Measurements from ENCODE around the gene OR10H1. TPM values are rescaled to one million over a fixed set of nuclear protein-coding genes. Genes with fewer than 3 reads are reported as not detected.
A peak's percentile ranks its signal among the peaks of the same experiment; 100 is the strongest.
"Not testable (repeated sequence)": the region's sequence is repeated elsewhere in the genome, so short reads cannot be mapped to it uniquely, and the experiment has no call there.

The OR10H1 gene
- total RNA-seq, 2 experiments from 2014 or later: not detected

- H3K27me3 Mint-ChIP-seq: no peaks in the 10 kb centered on the region
- H3K27ac Mint-ChIP-seq: no peak overlapping the region
- H3K4me3 Mint-ChIP-seq: no peak overlapping the region
- DNase-seq: no peak
- CTCF ChIA-PET: no interaction called here
- H3K36me3 Mint-ChIP-seq: no peaks in the 10 kb centered on the region
- no peaks in the 10 kb centered on the region for H3K9me3 Mint-ChIP-seq
- POLR2A ChIA-PET: no interaction called here
- intact Hi-C loops (cut with micrococcal nuclease): loop anchor here (5.0 kb wide), 1 partner anchor 47 kb away; no protein-coding TSS in a partner anchor
- H3K4me1 Mint-ChIP-seq (ENCODE audit: low read depth): peaks cover 3% of the 10 kb centered on the region
Observed at GRCh38 chr19:15820646-15821045, 5.2 kb upstream of the OR10H1 start.

- no peak overlapping the region for H3K27ac Mint-ChIP-seq
- intact Hi-C loops (cut with micrococcal nuclease): no loop called here
Observed at GRCh38 chr19:15813916-15814315, 1.5 kb downstream of the OR10H1 start.

GRCh38 chr19:15812060-15812722 is 3.3 kb downstream of the OR10H1 start:
- ChIA-PET CTCF (no interaction called here), POLR2A (no interaction called here)
- peaks cover 6% of the 10 kb centered on the region for H3K4me1 Mint-ChIP-seq (ENCODE audit: low read depth)
- intact Hi-C loops (cut with micrococcal nuclease): no loop called here
- H3K27ac Mint-ChIP-seq: no peak overlapping the region
- DNase-seq: peak; percentile 16
- H3K4me3 Mint-ChIP-seq: no peak overlapping the region
- no peaks in the 10 kb centered on the region for H3K36me3 Mint-ChIP-seq
- no peaks in the 10 kb centered on the region for H3K9me3 Mint-ChIP-seq
- H3K27me3 Mint-ChIP-seq: peaks cover 2% of the 10 kb centered on the region

More at GRCh38 chr19:15813916-15814315, 1.5 kb downstream of the OR10H1 start:
- H3K36me3 Mint-ChIP-seq: no peaks in the 10 kb centered on the region
- POLR2A ChIA-PET: no interaction called here
- no peak for DNase-seq
- peaks cover 6% of the 10 kb centered on the region for H3K4me1 Mint-ChIP-seq (ENCODE audit: low read depth)
- H3K4me3 Mint-ChIP-seq: no peak overlapping the region
- peaks cover 2% of the 10 kb centered on the region for H3K27me3 Mint-ChIP-seq
- H3K9me3 Mint-ChIP-seq: no peaks in the 10 kb centered on the region
- CTCF ChIA-PET: no interaction called here

GRCh38 chr19:15811476-15811875 is 4.0 kb downstream of the OR10H1 start:
- Mint-ChIP-seq H3K4me1 (ENCODE audit: low read depth) (peaks cover 6% of the 10 kb centered on the region), H3K9me3 (no peaks in the 10 kb centered on the region), H3K4me3 (no peak overlapping the region), H3K36me3 (no peaks in the 10 kb centered on the region), H3K27me3 (peaks cover 2% of the 10 kb centered on the region), H3K27ac (no peak overlapping the region)
- CTCF ChIA-PET: no interaction called here
- POLR2A ChIA-PET: no interaction called here
- intact Hi-C loops (cut with micrococcal nuclease): no loop called here
- no peak for DNase-seq

GRCh38 chr19:15810335-15810734 is 5.1 kb downstream of the OR10H1 start:
- DNase-seq: no peak
- intact Hi-C loops (cut with micrococcal nuclease): no loop called here
- H3K27me3 Mint-ChIP-seq: peaks cover 2% of the 10 kb centered on the region
- CTCF ChIA-PET: no interaction called here
- no peaks in the 10 kb centered on the region for H3K36me3 Mint-ChIP-seq
- no peak overlapping the region for H3K27ac Mint-ChIP-seq
- no peak overlapping the region for H3K4me3 Mint-ChIP-seq
- peaks cover 6% of the 10 kb centered on the region for H3K4me1 Mint-ChIP-seq (ENCODE audit: low read depth)
- POLR2A ChIA-PET: no interaction called here
- no peaks in the 10 kb centered on the region for H3K9me3 Mint-ChIP-seq

- H3K27me3 Mint-ChIP-seq: peaks cover 11% of the 10 kb centered on the region
- H3K9me3 Mint-ChIP-seq; H3K27ac Mint-ChIP-seq; H3K4me1 Mint-ChIP-seq (ENCODE audit: low read depth); H3K4me3 Mint-ChIP-seq; DNase-seq; H3K36me3 Mint-ChIP-seq; intact Hi-C loops (cut with micrococcal nuclease); CTCF ChIA-PET; POLR2A ChIA-PET: not testable (repeated sequence)
Observed at GRCh38 chr19:15794279-15794678, 21.2 kb downstream of the OR10H1 start.

GRCh38 chr19:15790096-15790495 is 25.4 kb downstream of the OR10H1 start:
- no peak for DNase-seq
- Mint-ChIP-seq H3K27me3 (peaks cover 10% of the 10 kb centered on the region), H3K4me1 (ENCODE audit: low read depth) (no peaks in the 10 kb centered on the region), H3K4me3 (no peak overlapping the region), H3K36me3 (no peaks in the 10 kb centered on the region), H3K27ac (no peak overlapping the region), H3K9me3 (no peaks in the 10 kb centered on the region)
- CTCF ChIA-PET: no interaction called here
- intact Hi-C loops (cut with micrococcal nuclease): no loop called here
- POLR2A ChIA-PET: no interaction called here

- H3K4me3 Mint-ChIP-seq: no peak overlapping the region
- no peak overlapping the region for H3K27ac Mint-ChIP-seq
- H3K4me1 Mint-ChIP-seq (ENCODE audit: low read depth): no peaks in the 10 kb centered on the region
- POLR2A ChIA-PET: no interaction called here
- intact Hi-C loops (cut with micrococcal nuclease): no loop called here
- peaks cover 6% of the 10 kb centered on the region for H3K27me3 Mint-ChIP-seq
- no peaks in the 10 kb centered on the region for H3K36me3 Mint-ChIP-seq
- DNase-seq: no peak
- CTCF ChIA-PET: no interaction called here
- no peaks in the 10 kb centered on the region for H3K9me3 Mint-ChIP-seq
Observed at GRCh38 chr19:15788594-15789270, 26.7 kb downstream of the OR10H1 start.

- CTCF ChIA-PET: no interaction called here
- no peak within 1 kb of the TSS for H3K27ac Mint-ChIP-seq
- no peaks in the 10 kb centered on the region for H3K4me1 Mint-ChIP-seq (ENCODE audit: low read depth)
- no peaks in the 10 kb centered on the region for H3K36me3 Mint-ChIP-seq
- H3K9me3 Mint-ChIP-seq: no peaks in the 10 kb centered on the region
- no peak within 1 kb of the TSS for H3K4me3 Mint-ChIP-seq
- intact Hi-C loops (cut with micrococcal nuclease): no loop called here
- DNase-seq: no peak
- H3K27me3 Mint-ChIP-seq: peaks cover 6% of the 10 kb centered on the region
- POLR2A ChIA-PET: no interaction called here
Observed at GRCh38 chr19:15787611-15788155, 27.8 kb downstream of the OR10H1 start, which contains the start of gene OR10H5. Gene OR10H5, plus strand, starts transcription at chr19:15787661. Its CDS starts 6,388 bp downstream, at chr19:15794049.

- intact Hi-C loops (cut with micrococcal nuclease); H3K4me1 Mint-ChIP-seq (ENCODE audit: low read depth); H3K36me3 Mint-ChIP-seq; H3K4me3 Mint-ChIP-seq; POLR2A ChIA-PET; H3K27ac Mint-ChIP-seq; CTCF ChIA-PET; H3K9me3 Mint-ChIP-seq; H3K27me3 Mint-ChIP-seq; DNase-seq: not testable (repeated sequence)
Observed at GRCh38 chr19:15782896-15783295, 32.6 kb downstream of the OR10H1 start.

GRCh38 chr19:15782211-15782610 is 33.3 kb downstream of the OR10H1 start:
- no peaks in the 10 kb centered on the region for H3K36me3 Mint-ChIP-seq
- no peak overlapping the region for H3K27ac Mint-ChIP-seq
- H3K27me3 Mint-ChIP-seq: no peaks in the 10 kb centered on the region
- no peak overlapping the region for H3K4me3 Mint-ChIP-seq
- no peaks in the 10 kb centered on the region for H3K9me3 Mint-ChIP-seq
- CTCF ChIA-PET: interaction anchor here (1.5 kb wide), 1 partner anchor 22 kb away, joined by 4 read pairs; no protein-coding TSS in a partner anchor
- intact Hi-C loops (cut with micrococcal nuclease): no loop called here
- DNase-seq: no peak
- POLR2A ChIA-PET: no interaction called here
- no peaks in the 10 kb centered on the region for H3K4me1 Mint-ChIP-seq (ENCODE audit: low read depth)

GRCh38 chr19:15781661-15782060 is 33.8 kb downstream of the OR10H1 start:
- peaks cover 1% of the 10 kb centered on the region for H3K27me3 Mint-ChIP-seq
- H3K27ac Mint-ChIP-seq: no peak overlapping the region
- intact Hi-C loops (cut with micrococcal nuclease): no loop called here
- no peak for DNase-seq
- POLR2A ChIA-PET: no interaction called here
- no peaks in the 10 kb centered on the region for H3K4me1 Mint-ChIP-seq (ENCODE audit: low read depth)
- no peaks in the 10 kb centered on the region for H3K36me3 Mint-ChIP-seq
- H3K4me3 Mint-ChIP-seq: no peak overlapping the region
- CTCF ChIA-PET: interaction anchor here (0.5 to 1.5 kb wide), 2 partner anchors 21 to 58 kb away, joined by 4 to 6 read pairs; no protein-coding TSS in a partner anchor
- H3K9me3 Mint-ChIP-seq: no peaks in the 10 kb centered on the region
